ENCODE measurements around the gene ATP5F1D. TPM values are rescaled to one million over a fixed set of nuclear protein-coding genes. Genes with fewer than 3 reads are reported as not detected.
A peak's percentile ranks its signal among the peaks of the same experiment; 100 is the strongest.

The ATP5F1D gene
- total and polyA plus RNA-seq, 2 of the 13 experiments (the other 11 are each of a cell fraction or from before 2014, with no cell fraction given), result 39.4 to 78.7 TPM

DNA sequence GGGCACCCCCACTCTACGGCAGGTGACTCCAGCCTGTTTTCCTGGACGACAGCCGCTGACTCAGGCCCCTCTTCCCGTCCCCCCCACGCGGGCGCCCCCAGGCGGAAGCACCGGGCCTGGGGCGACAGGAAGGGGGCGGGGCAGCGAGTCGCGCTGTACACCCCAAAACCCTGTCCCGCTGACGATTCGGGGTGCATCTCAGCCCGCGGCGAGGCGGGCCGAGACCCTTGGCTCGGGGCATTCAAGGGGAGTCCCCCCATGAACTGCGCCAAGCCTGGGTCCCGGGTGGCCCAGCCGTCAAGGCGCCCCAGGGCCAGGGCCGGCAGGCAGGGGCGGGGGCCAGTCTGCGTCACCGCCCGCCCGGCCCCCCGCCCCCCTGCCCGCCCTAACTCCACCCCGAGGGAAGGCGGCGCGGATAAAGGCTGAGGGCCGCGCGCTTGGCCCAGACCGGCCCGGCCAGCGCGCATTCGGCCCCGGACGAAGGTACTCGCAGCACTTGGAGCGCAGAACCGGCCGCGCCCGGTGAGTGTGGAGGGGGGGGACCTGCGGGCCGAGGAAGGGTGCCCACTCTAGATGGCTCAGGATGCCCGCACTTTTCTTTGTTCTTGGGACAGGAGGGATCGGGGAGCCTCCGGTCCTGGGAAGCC lies 6.7 kb downstream of the ATP5F1D start, which contains the start of gene MIDN (continued):
- TF ChIP-seq, protein P1, sequence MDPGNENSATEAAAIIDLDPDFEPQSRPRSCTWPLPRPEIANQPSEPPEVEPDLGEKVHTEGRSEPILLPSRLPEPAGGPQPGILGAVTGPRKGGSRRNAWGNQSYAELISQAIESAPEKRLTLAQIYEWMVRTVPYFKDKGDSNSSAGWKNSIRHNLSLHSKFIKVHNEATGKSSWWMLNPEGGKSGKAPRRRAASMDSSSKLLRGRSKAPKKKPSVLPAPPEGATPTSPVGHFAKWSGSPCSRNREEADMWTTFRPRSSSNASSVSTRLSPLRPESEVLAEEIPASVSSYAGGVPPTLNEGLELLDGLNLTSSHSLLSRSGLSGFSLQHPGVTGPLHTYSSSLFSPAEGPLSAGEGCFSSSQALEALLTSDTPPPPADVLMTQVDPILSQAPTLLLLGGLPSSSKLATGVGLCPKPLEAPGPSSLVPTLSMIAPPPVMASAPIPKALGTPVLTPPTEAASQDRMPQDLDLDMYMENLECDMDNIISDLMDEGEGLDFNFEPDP (CRISPR knock-in tag; conservative IDR thresholded peaks at IDR 0.05), result no peak
- TF ChIP-seq HOXA9 (CRISPR knock-in tag; IDR thresholded peaks at IDR 0.05; ENCODE audit: borderline replicate concordance), result peak; percentile 68; the same call in 1 of the 2 replicates
- TF ChIP-seq ZNF350 (CRISPR knock-in tag; IDR thresholded peaks at IDR 0.05; ENCODE audit: borderline replicate concordance, low read depth), result peak; percentile 19; the same call in 1 of the 2 replicates
- TF ChIP-seq ZNF775 (CRISPR knock-in tag; IDR thresholded peaks at IDR 0.05; ENCODE audit: borderline replicate concordance), result no peak
- TF ChIP-seq, protein P2, sequence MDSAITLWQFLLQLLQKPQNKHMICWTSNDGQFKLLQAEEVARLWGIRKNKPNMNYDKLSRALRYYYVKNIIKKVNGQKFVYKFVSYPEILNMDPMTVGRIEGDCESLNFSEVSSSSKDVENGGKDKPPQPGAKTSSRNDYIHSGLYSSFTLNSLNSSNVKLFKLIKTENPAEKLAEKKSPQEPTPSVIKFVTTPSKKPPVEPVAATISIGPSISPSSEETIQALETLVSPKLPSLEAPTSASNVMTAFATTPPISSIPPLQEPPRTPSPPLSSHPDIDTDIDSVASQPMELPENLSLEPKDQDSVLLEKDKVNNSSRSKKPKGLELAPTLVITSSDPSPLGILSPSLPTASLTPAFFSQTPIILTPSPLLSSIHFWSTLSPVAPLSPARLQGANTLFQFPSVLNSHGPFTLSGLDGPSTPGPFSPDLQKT (CRISPR knock-in tag; IDR thresholded peaks at IDR 0.05; ENCODE audit: borderline replicate concordance), result no peak
- TF ChIP-seq ZNF644 (CRISPR knock-in tag; IDR thresholded peaks at IDR 0.05; ENCODE audit: low read depth), result no peak
- peak; percentile 50; the same call in 1 of the 2 replicates for TF ChIP-seq ZFP90 (CRISPR knock-in tag; IDR thresholded peaks at IDR 0.05; ENCODE audit: borderline replicate concordance)
- no peak for TF ChIP-seq MIER3 (CRISPR knock-in tag; IDR thresholded peaks at IDR 0.05; ENCODE audit: borderline replicate concordance)
- peak; percentile 22; the same call in 1 of the 2 replicates for TF ChIP-seq ZMYM4 (CRISPR knock-in tag; IDR thresholded peaks at IDR 0.05)
- no peak for TF ChIP-seq RFX1 (IDR thresholded peaks at IDR 0.05)
- TF ChIP-seq ZNF615 (CRISPR knock-in tag; IDR thresholded peaks at IDR 0.05; ENCODE audit: borderline replicate concordance), result no peak
- TF ChIP-seq SSRP1 (CRISPR knock-in tag; IDR thresholded peaks at IDR 0.05), result no peak
- no peak for TF ChIP-seq PLSCR1 (CRISPR knock-in tag; IDR thresholded peaks at IDR 0.05; ENCODE audit: borderline replicate concordance)
- TF ChIP-seq, protein P3, sequence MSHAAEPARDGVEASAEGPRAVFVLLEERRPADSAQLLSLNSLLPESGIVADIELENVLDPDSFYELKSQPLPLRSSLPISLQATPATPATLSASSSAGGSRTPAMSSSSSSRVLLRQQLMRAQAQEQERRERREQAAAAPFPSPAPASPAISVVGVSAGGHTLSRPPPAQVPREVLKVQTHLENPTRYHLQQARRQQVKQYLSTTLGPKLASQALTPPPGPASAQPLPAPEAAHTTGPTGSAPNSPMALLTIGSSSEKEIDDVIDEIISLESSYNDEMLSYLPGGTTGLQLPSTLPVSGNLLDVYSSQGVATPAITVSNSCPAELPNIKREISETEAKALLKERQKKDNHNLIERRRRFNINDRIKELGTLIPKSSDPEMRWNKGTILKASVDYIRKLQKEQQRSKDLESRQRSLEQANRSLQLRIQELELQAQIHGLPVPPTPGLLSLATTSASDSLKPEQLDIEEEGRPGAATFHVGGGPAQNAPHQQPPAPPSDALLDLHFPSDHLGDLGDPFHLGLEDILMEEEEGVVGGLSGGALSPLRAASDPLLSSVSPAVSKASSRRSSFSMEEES (CRISPR knock-in tag; IDR thresholded peaks at IDR 0.05), result 0 out of 2 replicates have a peak, but pooled peaks have one; percentile 17
- TF ChIP-seq ARNT (IDR thresholded peaks at IDR 0.05), result no peak
- 0 out of 2 replicates have a peak, but pooled peaks have one; percentile 4 for TF ChIP-seq KDM1A (CRISPR knock-in tag; IDR thresholded peaks at IDR 0.05)
- TF ChIP-seq ZNF17 (CRISPR knock-in tag; IDR thresholded peaks at IDR 0.05), result no peak
- TF ChIP-seq, protein P4, sequence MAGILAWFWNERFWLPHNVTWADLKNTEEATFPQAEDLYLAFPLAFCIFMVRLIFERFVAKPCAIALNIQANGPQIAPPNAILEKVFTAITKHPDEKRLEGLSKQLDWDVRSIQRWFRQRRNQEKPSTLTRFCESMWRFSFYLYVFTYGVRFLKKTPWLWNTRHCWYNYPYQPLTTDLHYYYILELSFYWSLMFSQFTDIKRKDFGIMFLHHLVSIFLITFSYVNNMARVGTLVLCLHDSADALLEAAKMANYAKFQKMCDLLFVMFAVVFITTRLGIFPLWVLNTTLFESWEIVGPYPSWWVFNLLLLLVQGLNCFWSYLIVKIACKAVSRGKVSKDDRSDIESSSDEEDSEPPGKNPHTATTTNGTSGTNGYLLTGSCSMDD (CRISPR knock-in tag; IDR thresholded peaks at IDR 0.05), result no peak
- no peak for TF ChIP-seq DZIP1 (CRISPR knock-in tag; IDR thresholded peaks at IDR 0.05)
- TF ChIP-seq SMC3 (IDR thresholded peaks at IDR 0.05; ENCODE audit: low read length), result no peak
- peak; percentile 25 for TF ChIP-seq HNF4A (CRISPR knock-in tag; IDR thresholded peaks at IDR 0.05)
- peak; percentile 73; the same call in 1 of the 2 replicates for TF ChIP-seq HOXA5 (CRISPR knock-in tag; IDR thresholded peaks at IDR 0.05)
- peak; percentile 4 for TF ChIP-seq TEAD3 (CRISPR knock-in tag; optimal IDR thresholded peaks at IDR 0.05; ENCODE audit: borderline replicate concordance)

All from HepG2 (cell line).